Fibroblast of mammary gland (primary cell): ENCODE results near the gene MYLK4.
A peak's percentile ranks its signal among the peaks of the same experiment; 100 is the strongest.

Experiments
- DNase-seq: peaks from one replicate; pipeline ENCODE4 v3.0.0-alpha.2; 2010; ENCODE audit warnings: low read depth
- H3K4me3 ChIP-seq: 2 replicates; pipeline ENCODE4 v1.5.1; 2011; ENCODE audit warnings: low read depth, mild to moderate bottlenecking, low read length, moderate library complexity; ENCODE audit not compliant: control insufficient read depth
- CTCF ChIP-seq: conservative IDR thresholded peaks from 2 replicates; pipeline ENCODE4 v1.5.1; 2011; ENCODE audit warnings: low read depth, low read length, inconsistent platforms; ENCODE audit not compliant: control insufficient read depth, insufficient read depth

The MYLK4 gene

GRCh38 chr6:2745246-2745645 lies 5.5 kb downstream of the MYLK4 start:
- DNase-seq, result no peak
- H3K4me3 ChIP-seq, result no peak overlapping the region
- no peak for TF ChIP-seq CTCF

DNA sequence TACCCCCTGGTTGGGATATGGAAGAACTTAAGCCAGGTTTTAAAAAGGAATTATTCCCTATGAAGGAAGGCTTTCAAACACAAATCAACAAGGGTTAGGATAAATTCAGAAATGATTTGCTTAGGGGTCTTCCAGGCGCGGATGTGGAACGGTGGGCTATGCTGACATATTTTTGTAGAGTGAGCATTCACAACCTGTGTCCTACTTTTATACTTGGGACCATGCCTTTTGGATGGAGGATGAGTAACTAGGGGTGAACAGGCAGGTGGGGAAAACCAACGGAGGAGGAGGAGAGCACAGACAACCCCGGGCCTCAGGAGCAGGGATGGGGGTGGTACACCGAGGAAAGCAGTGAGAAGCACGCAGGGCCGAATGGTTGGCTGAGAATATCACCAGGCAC lies 5.9 kb downstream of the MYLK4 start:
- DNase-seq, result no peak
- TF ChIP-seq CTCF, result no peak
- no peak overlapping the region for H3K4me3 ChIP-seq

DNA sequence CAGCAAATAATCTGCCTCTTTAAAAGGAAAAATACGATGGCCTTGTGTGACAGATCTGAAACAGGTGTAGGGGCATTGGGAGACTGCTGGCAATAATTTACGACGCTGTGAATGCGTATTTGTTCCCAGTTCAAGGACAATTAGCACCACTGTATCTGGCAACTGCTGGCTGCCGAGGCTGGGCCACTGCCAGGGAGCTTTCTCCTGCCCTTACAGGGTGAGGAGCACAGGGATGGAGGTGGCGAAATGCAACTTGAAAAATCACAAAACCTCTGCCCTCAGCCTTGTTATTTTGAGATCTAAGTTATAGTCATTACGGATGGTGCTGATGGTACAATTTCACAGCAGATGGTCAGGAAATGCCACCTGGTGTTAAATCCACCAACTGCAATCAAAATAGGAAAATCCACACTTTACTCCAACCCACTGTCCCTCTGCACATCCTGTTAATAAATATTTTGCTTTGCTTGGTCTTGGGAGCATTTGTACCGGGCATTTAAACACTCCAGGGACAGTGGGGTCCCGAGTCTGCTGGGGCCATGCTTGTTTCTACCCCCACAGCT lies 6.4 kb downstream of the MYLK4 start:
- H3K4me3 ChIP-seq, result no peak overlapping the region
- DNase-seq, result no peak
- TF ChIP-seq CTCF, result peak; percentile 30

DNA sequence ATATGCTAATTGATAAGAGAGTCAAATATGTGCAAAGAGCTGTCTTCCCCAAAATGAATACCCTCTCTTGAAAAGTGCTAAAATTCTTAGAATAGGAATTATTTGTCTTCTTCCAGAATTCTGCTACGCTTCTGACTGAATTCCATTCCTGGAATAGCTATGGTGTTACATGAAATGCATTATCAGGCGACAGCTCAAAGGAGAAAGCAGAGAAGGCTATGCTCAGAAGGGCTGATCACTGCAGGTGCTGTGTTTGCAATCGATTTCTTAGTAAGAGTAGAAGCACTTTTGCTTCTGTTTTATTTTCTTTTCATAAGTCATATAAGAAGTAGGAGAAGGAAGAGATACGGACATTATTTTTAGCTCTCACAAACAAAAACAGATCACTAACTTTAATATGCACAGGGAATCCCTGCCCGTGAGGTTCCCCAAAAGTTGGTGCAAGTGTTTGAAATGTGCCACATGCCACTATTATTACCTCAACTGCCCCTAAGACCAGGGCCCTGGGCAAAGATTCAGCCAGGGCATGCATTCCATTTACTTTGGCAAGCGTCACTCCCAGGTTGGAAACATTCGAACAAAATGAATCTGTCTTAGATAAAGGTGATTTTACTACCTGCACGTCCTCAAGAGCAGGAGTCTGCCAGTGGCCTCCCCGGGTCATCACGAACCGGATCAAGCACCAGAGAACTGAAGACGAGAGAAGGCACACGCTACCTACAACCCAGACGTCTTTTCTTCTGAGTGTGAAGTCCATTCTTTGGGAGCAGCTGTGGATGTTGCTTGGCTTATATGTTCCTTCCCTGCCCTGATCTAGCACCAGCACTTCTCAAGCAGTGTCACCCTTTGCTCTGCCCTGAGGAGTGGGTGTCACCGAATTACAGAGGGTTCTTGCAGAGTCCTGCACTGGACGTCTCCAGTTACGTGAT lies 7.2 kb downstream of the MYLK4 start:
- DNase-seq, result no peak
- no peak overlapping the region for H3K4me3 ChIP-seq
- TF ChIP-seq CTCF, result no peak

- TF ChIP-seq CTCF, result no peak
- DNase-seq, result no peak
- no peak overlapping the region for H3K4me3 ChIP-seq
These were observed 9.0 kb downstream of the MYLK4 start for GRCh38 chr6:2741756-2742155.

DNA sequence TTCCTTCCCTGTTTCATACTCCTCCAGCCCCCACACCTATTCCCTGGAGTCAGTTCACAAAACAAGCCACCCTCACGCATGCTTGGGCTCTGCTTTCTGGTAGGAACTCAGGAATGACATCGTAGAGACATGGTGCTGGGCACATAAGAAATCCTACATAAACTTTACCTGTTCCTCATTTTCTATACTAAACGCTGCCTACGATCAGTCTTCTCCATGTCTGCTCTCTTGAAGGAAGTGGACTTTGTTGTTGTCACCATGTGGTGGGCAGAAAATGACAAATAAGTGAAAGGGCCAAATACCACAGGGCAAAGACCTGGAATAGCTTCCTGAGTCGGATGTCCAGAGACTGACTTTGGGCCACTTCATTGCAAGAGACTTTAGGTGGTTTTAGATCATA lies 10.1 kb downstream of the MYLK4 start:
- TF ChIP-seq CTCF, result no peak
- no peak overlapping the region for H3K4me3 ChIP-seq
- DNase-seq, result no peak
